ENCODE results near the gene LNP1.

Gene LNP1

DNA sequence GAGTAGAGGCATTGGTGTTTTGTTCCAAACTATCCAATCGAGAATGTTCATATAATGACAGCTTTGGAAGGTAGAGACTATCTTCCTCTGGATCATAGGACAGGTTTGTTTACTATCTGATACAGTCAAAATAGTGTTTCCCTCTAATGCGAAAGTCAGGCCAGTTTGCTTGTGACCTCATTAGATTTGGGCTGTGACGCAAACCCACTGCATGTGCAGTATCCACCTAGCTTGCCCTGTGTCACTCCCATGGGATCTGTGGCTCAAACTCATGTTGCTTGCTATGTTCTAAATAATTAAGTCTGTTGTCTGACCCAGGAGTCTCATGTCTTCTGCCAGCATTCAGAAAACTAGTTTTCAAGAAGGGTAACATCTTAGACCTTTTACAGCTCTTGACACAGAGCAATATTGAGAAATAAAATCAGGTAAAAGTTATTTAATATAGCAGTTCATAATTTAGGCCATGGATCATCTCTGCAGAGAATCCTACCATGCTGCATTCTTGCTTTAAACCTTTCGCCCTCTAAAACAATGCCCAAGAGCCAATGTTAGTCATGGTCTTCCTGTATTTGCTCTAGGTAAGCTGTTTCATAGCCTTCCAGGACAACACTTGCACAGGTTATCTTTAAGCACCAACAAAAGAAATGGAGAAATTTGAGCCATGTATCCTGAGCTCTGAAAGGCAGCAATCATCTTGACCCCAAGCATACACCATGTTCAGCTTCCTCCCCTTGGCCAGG is 40.4 kb upstream of the LNP1 start:
- no peak overlapping the region for H3K4me3 ChIP-seq (ENCODE audit: control insufficient read depth, low read depth, low read length)
- TF ChIP-seq, protein P1, sequence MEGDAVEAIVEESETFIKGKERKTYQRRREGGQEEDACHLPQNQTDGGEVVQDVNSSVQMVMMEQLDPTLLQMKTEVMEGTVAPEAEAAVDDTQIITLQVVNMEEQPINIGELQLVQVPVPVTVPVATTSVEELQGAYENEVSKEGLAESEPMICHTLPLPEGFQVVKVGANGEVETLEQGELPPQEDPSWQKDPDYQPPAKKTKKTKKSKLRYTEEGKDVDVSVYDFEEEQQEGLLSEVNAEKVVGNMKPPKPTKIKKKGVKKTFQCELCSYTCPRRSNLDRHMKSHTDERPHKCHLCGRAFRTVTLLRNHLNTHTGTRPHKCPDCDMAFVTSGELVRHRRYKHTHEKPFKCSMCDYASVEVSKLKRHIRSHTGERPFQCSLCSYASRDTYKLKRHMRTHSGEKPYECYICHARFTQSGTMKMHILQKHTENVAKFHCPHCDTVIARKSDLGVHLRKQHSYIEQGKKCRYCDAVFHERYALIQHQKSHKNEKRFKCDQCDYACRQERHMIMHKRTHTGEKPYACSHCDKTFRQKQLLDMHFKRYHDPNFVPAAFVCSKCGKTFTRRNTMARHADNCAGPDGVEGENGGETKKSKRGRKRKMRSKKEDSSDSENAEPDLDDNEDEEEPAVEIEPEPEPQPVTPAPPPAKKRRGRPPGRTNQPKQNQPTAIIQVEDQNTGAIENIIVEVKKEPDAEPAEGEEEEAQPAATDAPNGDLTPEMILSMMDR (IDR thresholded peaks at IDR 0.05; ENCODE audit: control insufficient read depth, insufficient read depth, low read depth, low read length, missing control alignments): no peak
- DNase-seq (ENCODE audit: low read depth): no peak

- TF ChIP-seq, protein P1 (IDR thresholded peaks at IDR 0.05; ENCODE audit: control insufficient read depth, insufficient read depth, low read depth, low read length, missing control alignments): no peak
- no peak for DNase-seq (ENCODE audit: low read depth)
- no peak overlapping the region for H3K4me3 ChIP-seq (ENCODE audit: control insufficient read depth, low read depth, low read length)
Observed at GRCh38 chr3:100361897-100362296, 39.4 kb upstream of the LNP1 start.

DNA sequence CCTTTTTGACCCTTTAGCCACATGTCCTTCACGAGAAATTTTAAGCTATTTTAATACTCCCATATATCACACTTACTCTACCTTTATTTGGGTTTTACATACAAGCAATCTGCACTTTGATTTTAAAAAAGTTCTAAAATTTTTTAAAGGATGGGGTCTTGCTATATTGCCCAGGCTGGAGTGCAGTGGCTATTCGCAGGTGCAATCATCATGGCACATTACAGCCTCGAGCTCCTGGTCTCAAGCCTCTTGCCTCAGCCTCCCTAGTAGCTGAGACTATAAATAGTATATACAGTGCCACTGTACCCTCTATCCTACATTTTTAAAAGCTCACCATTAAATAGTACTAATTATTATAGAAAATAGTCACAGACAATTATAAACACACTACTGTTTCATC is 36.9 kb upstream of the LNP1 start:
- TF ChIP-seq, protein P1 (IDR thresholded peaks at IDR 0.05; ENCODE audit: control insufficient read depth, insufficient read depth, low read depth, low read length, missing control alignments): no peak
- H3K4me3 ChIP-seq (ENCODE audit: control insufficient read depth, low read depth, low read length): no peak overlapping the region
- DNase-seq (ENCODE audit: low read depth): no peak

DNA sequence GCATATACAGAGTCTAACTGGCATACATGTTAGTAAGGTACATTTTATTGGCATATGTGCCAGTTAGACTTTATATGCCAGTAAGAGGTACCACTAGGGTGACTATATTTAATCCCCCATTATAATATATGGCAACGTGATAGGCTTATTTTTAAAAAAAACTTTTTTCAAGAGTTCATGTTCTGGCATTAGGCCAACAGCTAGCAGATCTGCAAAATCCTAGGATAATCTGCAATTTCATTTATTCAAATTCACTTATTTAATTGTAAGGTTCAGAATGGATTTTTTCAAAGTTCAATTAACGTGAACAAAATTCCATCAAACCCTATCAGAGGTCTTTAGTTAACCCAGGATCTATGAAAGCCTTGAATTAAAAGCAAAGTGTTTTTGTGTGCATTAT is 34.9 kb upstream of the LNP1 start:
- H3K4me3 ChIP-seq (ENCODE audit: control insufficient read depth, low read depth, low read length): no peak overlapping the region
- DNase-seq (ENCODE audit: low read depth): no peak
- TF ChIP-seq, protein P1 (IDR thresholded peaks at IDR 0.05; ENCODE audit: control insufficient read depth, insufficient read depth, low read depth, low read length, missing control alignments): no peak

- TF ChIP-seq, protein P1 (IDR thresholded peaks at IDR 0.05; ENCODE audit: control insufficient read depth, insufficient read depth, low read depth, low read length, missing control alignments): no peak
- DNase-seq (ENCODE audit: low read depth): no peak
- H3K4me3 ChIP-seq (ENCODE audit: control insufficient read depth, low read depth, low read length): no peak overlapping the region
Observed at GRCh38 chr3:100368441-100368840, 32.9 kb upstream of the LNP1 start.

GRCh38 chr3:100370756-100371155 is 30.6 kb upstream of the LNP1 start:
- TF ChIP-seq, protein P1 (IDR thresholded peaks at IDR 0.05; ENCODE audit: control insufficient read depth, insufficient read depth, low read depth, low read length, missing control alignments): no peak
- no peak for DNase-seq (ENCODE audit: low read depth)
- H3K4me3 ChIP-seq (ENCODE audit: control insufficient read depth, low read depth, low read length): no peak overlapping the region

All from AG09309 (cell line).